ENCODE results near the gene PKP4. TPM values are rescaled to one million over a fixed set of nuclear protein-coding genes. Genes with fewer than 3 reads are reported as not detected.

Gene PKP4
- total RNA-seq, 1 donor from 2014 or later = 62.9 TPM

DNA sequence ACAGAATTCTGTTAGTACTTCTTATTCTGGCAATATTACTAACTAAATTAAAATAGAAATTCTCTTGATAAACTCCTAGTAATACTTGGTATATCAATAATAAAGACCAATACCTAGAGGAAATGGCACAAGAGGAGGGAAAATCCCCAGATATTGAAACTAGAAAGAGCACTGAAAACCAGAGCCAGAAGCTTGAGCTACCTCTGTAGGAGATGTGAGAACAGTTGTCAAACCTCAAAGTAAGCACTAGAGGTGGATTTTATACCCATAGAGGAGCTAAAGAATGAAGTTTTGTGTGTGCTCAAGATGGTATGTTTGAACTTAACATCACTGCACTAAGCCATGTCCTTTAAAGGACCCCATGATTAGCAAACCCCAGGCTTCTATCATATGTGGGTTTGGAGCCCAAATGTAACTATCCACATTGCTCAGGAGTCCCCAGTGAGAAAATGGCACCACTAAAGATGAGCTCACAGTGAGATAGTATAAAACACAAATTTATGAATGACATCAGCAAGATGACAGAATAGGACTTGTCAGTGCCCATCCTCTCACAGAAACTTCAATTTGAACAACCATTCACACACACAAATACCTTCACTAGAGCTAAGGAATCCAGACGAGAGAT, 122.1 kb downstream of the PKP4 start:
- DNase-seq (ENCODE audit: low spot score, unreplicated experiment) = no peak
- no peak for TF ChIP-seq CTCF (IDR thresholded peaks at IDR 0.05; ENCODE audit: unreplicated experiment)
- Mint-ChIP-seq H3K4me1 (ENCODE audit: low read depth) (peaks cover 4% of the 10 kb centered on the region), H3K9me3 (ENCODE audit: low read depth) (no peaks in the 10 kb centered on the region), H3K27ac (no peak overlapping the region), H3K27me3 (no peaks in the 10 kb centered on the region), H3K36me3 (ENCODE audit: insufficient read depth) (peaks cover 3% of the 10 kb centered on the region), H3K4me3 (ENCODE audit: low read depth) (no peak overlapping the region)

- no peaks in the 10 kb centered on the region for H3K27me3 Mint-ChIP-seq
- no peak overlapping the region for H3K27ac Mint-ChIP-seq
- DNase-seq (ENCODE audit: low spot score, unreplicated experiment) = no peak
- H3K4me1 Mint-ChIP-seq (ENCODE audit: low read depth) = peaks cover 4% of the 10 kb centered on the region
- peaks cover 4% of the 10 kb centered on the region for H3K36me3 Mint-ChIP-seq (ENCODE audit: insufficient read depth)
- no peak for TF ChIP-seq CTCF (IDR thresholded peaks at IDR 0.05; ENCODE audit: unreplicated experiment)
- no peak overlapping the region for H3K4me3 Mint-ChIP-seq (ENCODE audit: low read depth)
- H3K9me3 Mint-ChIP-seq (ENCODE audit: low read depth) = no peaks in the 10 kb centered on the region
Observed at GRCh38 chr2:158579928-158580327, 123.2 kb downstream of the PKP4 start.

DNA sequence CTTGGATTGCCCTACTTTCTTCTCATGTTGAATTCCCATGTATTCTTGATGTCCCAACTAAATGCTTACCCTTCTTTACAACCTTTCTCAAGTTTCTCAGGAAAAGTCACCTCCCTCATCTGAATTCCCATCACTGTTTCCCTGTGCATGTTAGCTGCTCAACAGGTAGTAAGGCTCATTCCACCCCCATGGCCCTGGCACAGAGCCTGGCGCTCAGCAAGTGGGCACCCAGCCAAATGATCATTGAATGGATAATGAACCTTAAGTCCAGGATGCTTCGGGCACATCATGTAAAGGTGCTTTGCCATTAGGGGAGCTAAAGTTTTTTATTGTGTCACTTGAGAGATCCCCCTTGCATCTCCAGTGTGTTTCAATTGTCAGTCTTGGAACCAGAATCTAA, 124.0 kb downstream of the PKP4 start:
- H3K27me3 Mint-ChIP-seq = no peaks in the 10 kb centered on the region
- no peak overlapping the region for H3K27ac Mint-ChIP-seq
- no peak for DNase-seq (ENCODE audit: low spot score, unreplicated experiment)
- H3K4me1 Mint-ChIP-seq (ENCODE audit: low read depth) = peaks cover 4% of the 10 kb centered on the region
- no peaks in the 10 kb centered on the region for H3K9me3 Mint-ChIP-seq (ENCODE audit: low read depth)
- peaks cover 5% of the 10 kb centered on the region for H3K36me3 Mint-ChIP-seq (ENCODE audit: insufficient read depth)
- H3K4me3 Mint-ChIP-seq (ENCODE audit: low read depth) = no peak overlapping the region
- TF ChIP-seq CTCF (IDR thresholded peaks at IDR 0.05; ENCODE audit: unreplicated experiment) = no peak

DNA sequence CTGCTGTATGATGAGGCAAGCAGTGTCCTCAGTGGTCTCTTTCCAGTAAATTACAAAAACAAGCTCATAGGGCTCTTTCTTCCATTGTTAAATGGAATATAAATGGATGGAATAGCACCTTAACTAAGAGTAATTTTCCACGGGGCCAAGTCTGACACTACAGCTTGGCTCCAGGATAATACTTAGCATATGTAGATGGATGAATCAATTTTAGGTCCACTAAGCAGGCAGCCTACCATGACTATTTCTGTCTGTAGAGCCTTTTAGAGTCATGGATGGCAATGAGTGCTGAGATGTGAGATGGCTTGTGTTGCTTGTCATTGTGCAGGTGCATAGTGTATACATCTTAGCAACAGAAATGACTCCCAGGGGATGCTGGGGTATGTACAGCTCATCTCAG, 125.9 kb downstream of the PKP4 start:
- DNase-seq (ENCODE audit: low spot score, unreplicated experiment) = no peak
- H3K9me3 Mint-ChIP-seq (ENCODE audit: low read depth) = no peaks in the 10 kb centered on the region
- TF ChIP-seq CTCF (IDR thresholded peaks at IDR 0.05; ENCODE audit: unreplicated experiment) = no peak
- H3K27me3 Mint-ChIP-seq = no peaks in the 10 kb centered on the region
- H3K36me3 Mint-ChIP-seq (ENCODE audit: insufficient read depth) = peaks cover 5% of the 10 kb centered on the region
- H3K4me3 Mint-ChIP-seq (ENCODE audit: low read depth) = no peak overlapping the region
- no peak overlapping the region for H3K27ac Mint-ChIP-seq
- H3K4me1 Mint-ChIP-seq (ENCODE audit: low read depth) = peaks cover 2% of the 10 kb centered on the region

- Mint-ChIP-seq H3K9me3 (ENCODE audit: low read depth) (no peaks in the 10 kb centered on the region), H3K27me3 (no peaks in the 10 kb centered on the region), H3K36me3 (ENCODE audit: insufficient read depth) (peaks cover 5% of the 10 kb centered on the region), H3K27ac (no peak overlapping the region), H3K4me3 (ENCODE audit: low read depth) (no peak overlapping the region), H3K4me1 (ENCODE audit: low read depth) (peaks cover 2% of the 10 kb centered on the region)
- DNase-seq (ENCODE audit: low spot score, unreplicated experiment) = no peak
- TF ChIP-seq CTCF (IDR thresholded peaks at IDR 0.05; ENCODE audit: unreplicated experiment) = no peak
Observed at GRCh38 chr2:158583923-158584322, 127.2 kb downstream of the PKP4 start.
